ENCODE results near the gene MEGF9.

DNA sequence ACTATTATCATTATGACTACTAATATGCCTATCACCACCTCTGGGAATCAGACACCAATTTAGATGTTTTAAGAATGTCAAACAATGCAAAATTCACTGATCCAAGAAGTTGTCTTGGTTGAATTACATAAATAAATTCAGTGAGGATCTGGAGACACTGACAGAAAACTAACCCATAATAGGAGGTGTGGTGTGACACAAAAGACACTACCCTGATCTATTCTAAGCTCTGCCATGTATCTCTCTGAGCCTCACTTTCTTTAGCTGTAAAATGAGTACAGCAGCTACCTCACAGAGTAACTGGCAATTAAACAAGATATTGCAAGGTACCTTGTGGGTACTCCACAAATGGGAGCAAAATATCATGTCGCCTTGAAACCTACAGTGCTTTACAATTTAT is 141.8 kb downstream of the MEGF9 start:
- TF ChIP-seq, protein P1, sequence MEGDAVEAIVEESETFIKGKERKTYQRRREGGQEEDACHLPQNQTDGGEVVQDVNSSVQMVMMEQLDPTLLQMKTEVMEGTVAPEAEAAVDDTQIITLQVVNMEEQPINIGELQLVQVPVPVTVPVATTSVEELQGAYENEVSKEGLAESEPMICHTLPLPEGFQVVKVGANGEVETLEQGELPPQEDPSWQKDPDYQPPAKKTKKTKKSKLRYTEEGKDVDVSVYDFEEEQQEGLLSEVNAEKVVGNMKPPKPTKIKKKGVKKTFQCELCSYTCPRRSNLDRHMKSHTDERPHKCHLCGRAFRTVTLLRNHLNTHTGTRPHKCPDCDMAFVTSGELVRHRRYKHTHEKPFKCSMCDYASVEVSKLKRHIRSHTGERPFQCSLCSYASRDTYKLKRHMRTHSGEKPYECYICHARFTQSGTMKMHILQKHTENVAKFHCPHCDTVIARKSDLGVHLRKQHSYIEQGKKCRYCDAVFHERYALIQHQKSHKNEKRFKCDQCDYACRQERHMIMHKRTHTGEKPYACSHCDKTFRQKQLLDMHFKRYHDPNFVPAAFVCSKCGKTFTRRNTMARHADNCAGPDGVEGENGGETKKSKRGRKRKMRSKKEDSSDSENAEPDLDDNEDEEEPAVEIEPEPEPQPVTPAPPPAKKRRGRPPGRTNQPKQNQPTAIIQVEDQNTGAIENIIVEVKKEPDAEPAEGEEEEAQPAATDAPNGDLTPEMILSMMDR (conservative IDR thresholded peaks at IDR 0.05) = no peak
- TF ChIP-seq EZH2 (IDR thresholded peaks at IDR 0.05; ENCODE audit: low read depth) = no peak

All from PC-9 (cell line).